GM10248 (cell line): ENCODE data around the gene PTX4.

Experiments
- CTCF ChIA-PET: fragments of 300-600 bp; sonication (Branson Sonifier 250); formaldehyde crosslinking; extraction: SDS; loops from one replicate; lab custom pipeline; 2021; ENCODE audit warnings: antibody characterized with exemption; lab: Yijun Ruan, JAX
- POLR2A ChIA-PET: fragments of 350-650 bp; sonication (Branson Sonifier 250); formaldehyde crosslinking; extraction: SDS; loops from one replicate; lab custom pipeline; 2020; ENCODE audit warnings: antibody characterized with exemption; lab: Yijun Ruan, JAX
- DNase-seq: peaks from one replicate; pipeline ENCODE4 v3.0.0; 2012; ENCODE audit errors: extremely low spot score
- TF ChIP-seq, protein P1 (sequence below): IDR thresholded peaks from 2 replicates; pipeline ENCODE4 v1.5.1; 2012; ENCODE audit warnings: mild to moderate bottlenecking, low read depth; ENCODE audit errors: extremely low read depth, missing control alignments, control extremely low read depth

Gene PTX4

DNA sequence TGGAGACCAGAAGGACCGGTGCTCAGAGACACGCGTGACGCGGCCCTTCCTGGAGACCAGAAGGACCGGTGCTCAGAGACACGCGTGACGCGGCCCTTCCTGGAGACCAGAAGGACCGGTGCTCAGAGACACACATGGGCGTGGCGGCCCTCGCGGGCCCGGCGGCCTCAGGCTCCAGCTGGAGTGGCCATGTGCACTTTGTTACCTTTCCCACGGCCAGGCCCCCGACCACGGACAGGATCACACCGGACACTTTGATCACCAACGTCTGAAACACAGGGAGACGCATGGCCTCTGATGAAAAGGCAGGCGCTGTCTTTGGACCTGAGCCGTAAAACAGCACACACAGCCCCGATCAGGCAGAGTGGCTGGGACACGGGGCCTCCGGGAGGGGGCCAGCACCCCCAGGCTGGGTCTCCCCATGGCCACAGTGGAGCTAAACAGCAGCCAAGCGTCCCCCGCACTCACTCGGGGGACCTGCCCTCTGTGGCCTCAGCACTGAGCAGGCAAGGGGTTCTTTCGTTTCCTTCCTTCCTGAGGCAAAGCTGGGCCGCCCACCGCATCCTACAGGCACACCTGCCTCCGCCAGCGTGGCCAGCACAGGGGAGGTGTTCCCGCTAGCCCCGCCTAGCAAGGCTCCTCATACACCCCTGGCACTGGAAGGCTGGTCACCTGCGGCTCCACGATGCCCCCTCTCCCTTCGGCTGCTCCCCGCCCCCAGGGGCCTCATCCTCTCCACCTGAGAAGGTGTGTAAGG, 31.1 kb downstream of the PTX4 start:
- TF ChIP-seq, protein P1, sequence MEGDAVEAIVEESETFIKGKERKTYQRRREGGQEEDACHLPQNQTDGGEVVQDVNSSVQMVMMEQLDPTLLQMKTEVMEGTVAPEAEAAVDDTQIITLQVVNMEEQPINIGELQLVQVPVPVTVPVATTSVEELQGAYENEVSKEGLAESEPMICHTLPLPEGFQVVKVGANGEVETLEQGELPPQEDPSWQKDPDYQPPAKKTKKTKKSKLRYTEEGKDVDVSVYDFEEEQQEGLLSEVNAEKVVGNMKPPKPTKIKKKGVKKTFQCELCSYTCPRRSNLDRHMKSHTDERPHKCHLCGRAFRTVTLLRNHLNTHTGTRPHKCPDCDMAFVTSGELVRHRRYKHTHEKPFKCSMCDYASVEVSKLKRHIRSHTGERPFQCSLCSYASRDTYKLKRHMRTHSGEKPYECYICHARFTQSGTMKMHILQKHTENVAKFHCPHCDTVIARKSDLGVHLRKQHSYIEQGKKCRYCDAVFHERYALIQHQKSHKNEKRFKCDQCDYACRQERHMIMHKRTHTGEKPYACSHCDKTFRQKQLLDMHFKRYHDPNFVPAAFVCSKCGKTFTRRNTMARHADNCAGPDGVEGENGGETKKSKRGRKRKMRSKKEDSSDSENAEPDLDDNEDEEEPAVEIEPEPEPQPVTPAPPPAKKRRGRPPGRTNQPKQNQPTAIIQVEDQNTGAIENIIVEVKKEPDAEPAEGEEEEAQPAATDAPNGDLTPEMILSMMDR: no peak
- no peak for DNase-seq
- ChIA-PET CTCF (no interaction called here), POLR2A (no interaction called here)

DNA sequence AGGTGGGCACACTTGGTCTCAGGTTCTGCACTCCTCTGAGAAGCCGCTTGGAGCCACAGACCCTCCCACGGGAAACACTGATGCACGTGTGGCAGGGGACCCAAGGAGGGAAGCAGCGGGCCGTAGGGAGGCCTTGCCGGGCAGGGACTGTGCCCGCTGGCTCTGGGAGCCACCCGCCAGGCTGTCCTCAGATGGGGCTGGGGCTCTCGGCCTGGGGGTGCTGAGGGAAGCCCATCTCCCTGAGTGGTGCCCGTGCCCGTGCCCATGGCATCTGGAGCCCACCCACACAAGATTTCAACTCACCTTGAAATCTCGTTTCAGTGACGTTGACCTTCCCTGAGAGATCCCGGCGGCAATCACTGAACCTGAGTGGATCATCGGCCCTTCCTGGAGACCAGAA, 31.8 kb downstream of the PTX4 start:
- no peak for DNase-seq
- ChIA-PET CTCF (no interaction called here), POLR2A (no interaction called here)
- TF ChIP-seq, protein P1: no peak

- CTCF ChIA-PET: no interaction called here
- no peak for DNase-seq
- POLR2A ChIA-PET: no interaction called here
- TF ChIP-seq, protein P1: no peak
Measured at GRCh38 chr16:1455190-1456171, 33.3 kb downstream of the PTX4 start.

GRCh38 chr16:1454561-1454960, 34.2 kb downstream of the PTX4 start:
- POLR2A ChIA-PET: no interaction called here
- no peak for DNase-seq
- CTCF ChIA-PET: interaction anchor here (1.4 kb wide), 1 partner anchor 9 kb away, joined by 5 read pairs; no protein-coding TSS in a partner anchor
- TF ChIP-seq, protein P1: no peak

- ChIA-PET CTCF (interaction anchor here (1.4 kb wide), 1 partner anchor 10 kb away, joined by 5 read pairs; no protein-coding TSS in a partner anchor), POLR2A (no interaction called here)
- DNase-seq: no peak
- TF ChIP-seq, protein P1: no peak
Measured at GRCh38 chr16:1453316-1453715, 35.4 kb downstream of the PTX4 start.

DNA sequence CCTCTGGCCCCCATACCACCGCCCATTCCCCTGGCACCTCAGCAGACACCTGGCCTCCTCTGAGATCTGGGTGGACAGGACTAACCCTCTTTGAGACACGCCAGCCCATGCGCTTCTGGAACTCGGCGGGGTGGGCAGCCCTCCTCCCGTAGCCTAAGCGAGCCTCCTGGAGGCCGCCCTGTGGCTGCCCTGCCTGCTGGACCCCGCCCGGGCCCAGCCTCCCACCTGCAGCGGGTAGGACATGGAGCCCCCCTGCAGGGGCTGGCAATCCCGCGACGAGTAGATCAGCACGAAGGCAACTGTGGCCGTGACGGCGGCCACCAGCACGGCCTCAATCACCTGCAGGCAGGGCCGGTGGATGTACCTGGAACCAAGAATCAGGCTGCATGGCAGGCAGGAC, 36.2 kb downstream of the PTX4 start:
- ChIA-PET CTCF (no interaction called here), POLR2A (no interaction called here)
- TF ChIP-seq, protein P1: no peak
- DNase-seq: no peak
